WTC11 (cell line): ENCODE measurements around the gene CMTM1. TPM values are rescaled to one million over a fixed set of nuclear protein-coding genes. Genes with fewer than 3 reads are reported as not detected.

ENCODE experiments used
- AFF4 ChIP-seq: sonication (generic); formaldehyde crosslinking; IDR thresholded peaks from 2 replicates; pipeline ENCODE4 v1.8.1; 2023; ENCODE audit warnings: mild to moderate bottlenecking, missing genetic modification reagents, borderline replicate concordance
- ATF3 ChIP-seq: sonication (generic); formaldehyde crosslinking; conservative IDR thresholded peaks from 2 replicates; pipeline ENCODE4 v1.8.1; 2022; ENCODE audit warnings: mild to moderate bottlenecking, missing genetic modification reagents
- CREB1 ChIP-seq: sonication (generic); formaldehyde crosslinking; IDR thresholded peaks from 2 replicates; pipeline ENCODE4 v1.8.0; 2023; ENCODE audit warnings: mild to moderate bottlenecking, missing genetic modification reagents
- CREM ChIP-seq: sonication (generic); formaldehyde crosslinking; IDR thresholded peaks from 2 replicates; pipeline ENCODE4 v1.8.1; 2022; ENCODE audit warnings: mild to moderate bottlenecking, missing genetic modification reagents, moderate library complexity
- E2F5 ChIP-seq: sonication (generic); formaldehyde crosslinking; IDR thresholded peaks from 2 replicates; pipeline ENCODE4 v1.8.1; 2022; ENCODE audit warnings: mild to moderate bottlenecking, moderate library complexity, missing genetic modification reagents
- ELF4 ChIP-seq: sonication (generic); formaldehyde crosslinking; IDR thresholded peaks from 2 replicates; pipeline ENCODE4 v1.8.1; 2022; ENCODE audit warnings: low read depth, mild to moderate bottlenecking, moderate library complexity, missing genetic modification reagents
- ERG ChIP-seq: fragments of 250-450 bp; sonication (Bioruptor Pico); IDR thresholded peaks from 2 replicates; pipeline ENCODE4 v1.8.0; 2021; ENCODE audit warnings: mild to moderate bottlenecking
- ESRRA ChIP-seq: sonication (generic); formaldehyde crosslinking; IDR thresholded peaks from 2 replicates; pipeline ENCODE4 v1.8.1; 2022; ENCODE audit warnings: mild to moderate bottlenecking, missing genetic modification reagents, borderline replicate concordance
- FOXJ3 ChIP-seq: sonication (generic); formaldehyde crosslinking; IDR thresholded peaks from 2 replicates; pipeline ENCODE4 v1.9.0; 2021; ENCODE audit warnings: missing genetic modification reagents, mild to moderate bottlenecking, borderline replicate concordance
- FOXK1 ChIP-seq: sonication (generic); formaldehyde crosslinking; IDR thresholded peaks from 2 replicates; pipeline ENCODE4 v1.8.0; 2022; ENCODE audit warnings: mild to moderate bottlenecking, moderate library complexity, missing genetic modification reagents
- FOXP1 ChIP-seq: sonication (generic); formaldehyde crosslinking; IDR thresholded peaks from 2 replicates; pipeline ENCODE4 v1.8.0; 2022; ENCODE audit warnings: missing genetic modification reagents, mild to moderate bottlenecking, moderate library complexity, borderline replicate concordance
- FOXP4 ChIP-seq: sonication (generic); formaldehyde crosslinking; IDR thresholded peaks from 2 replicates; pipeline ENCODE4 v1.8.0; 2022; ENCODE audit warnings: mild to moderate bottlenecking, missing genetic modification reagents
- GTF2I ChIP-seq: fragments of 250-450 bp; sonication (Bioruptor Pico); conservative IDR thresholded peaks from 2 replicates; pipeline ENCODE4 v1.4.0; 2021; ENCODE audit warnings: mild to moderate bottlenecking
- HMGXB4 ChIP-seq: sonication (generic); formaldehyde crosslinking; IDR thresholded peaks from 2 replicates; pipeline ENCODE4 v1.8.1; 2023; ENCODE audit warnings: mild to moderate bottlenecking, moderate library complexity, missing genetic modification reagents
- IRF1 ChIP-seq: sonication (generic); formaldehyde crosslinking; IDR thresholded peaks from 2 replicates; pipeline ENCODE4 v1.8.0; 2023; ENCODE audit warnings: missing genetic modification reagents
- MXD4 ChIP-seq: fragments of 250-450 bp; sonication (Bioruptor Pico); IDR thresholded peaks from 2 replicates; pipeline ENCODE4 v1.8.0; 2021; ENCODE audit warnings: mild to moderate bottlenecking, moderate library complexity, borderline replicate concordance
- MYBL2 ChIP-seq: sonication (generic); formaldehyde crosslinking; IDR thresholded peaks from 2 replicates; pipeline ENCODE4 v1.8.1; 2023; ENCODE audit warnings: mild to moderate bottlenecking, moderate library complexity, missing genetic modification reagents
- SMAD3 ChIP-seq: sonication (generic); formaldehyde crosslinking; IDR thresholded peaks from 2 replicates; pipeline ENCODE4 v1.8.0; 2022; ENCODE audit warnings: missing genetic modification reagents, mild to moderate bottlenecking, borderline replicate concordance
- SMAD4 ChIP-seq: sonication (generic); formaldehyde crosslinking; IDR thresholded peaks from 2 replicates; pipeline ENCODE4 v1.8.0; 2022; ENCODE audit warnings: mild to moderate bottlenecking, missing genetic modification reagents
- TEAD1 ChIP-seq: sonication (generic); formaldehyde crosslinking; IDR thresholded peaks from 2 replicates; pipeline ENCODE4 v1.8.0; 2022; ENCODE audit warnings: mild to moderate bottlenecking, missing genetic modification reagents
- TP53 ChIP-seq: sonication (generic); formaldehyde crosslinking; IDR thresholded peaks from 2 replicates; pipeline ENCODE4 v1.8.1; 2023; ENCODE audit warnings: mild to moderate bottlenecking, missing genetic modification reagents
- ZNF138 ChIP-seq: sonication (generic); formaldehyde crosslinking; conservative IDR thresholded peaks from 2 replicates; pipeline ENCODE4 v1.8.1; 2022; ENCODE audit warnings: mild to moderate bottlenecking, moderate library complexity, missing genetic modification reagents
- ZNF263 ChIP-seq: sonication (generic); formaldehyde crosslinking; IDR thresholded peaks from 2 replicates; pipeline ENCODE4 v1.8.1; 2022; ENCODE audit warnings: low read depth, mild to moderate bottlenecking, moderate library complexity, missing genetic modification reagents
- ZNF317 ChIP-seq: sonication (generic); formaldehyde crosslinking; IDR thresholded peaks from 2 replicates; pipeline ENCODE4 v1.8.1; 2023; ENCODE audit warnings: low read depth, mild to moderate bottlenecking, moderate library complexity, missing genetic modification reagents, borderline replicate concordance
- ZNF512 ChIP-seq: sonication (generic); formaldehyde crosslinking; IDR thresholded peaks from 2 replicates; pipeline ENCODE4 v1.8.1; 2022; ENCODE audit warnings: missing genetic modification reagents, borderline replicate concordance
- ZNF671 ChIP-seq: fragments of 250-450 bp; sonication (Bioruptor Pico); IDR thresholded peaks from 2 replicates; pipeline ENCODE4 v1.8.0; 2021; ENCODE audit warnings: mild to moderate bottlenecking
- total RNA-seq: library from RNA; stranded (reverse); gene quantifications from 3 replicates; pipeline ENCODE4 v1.2.3, GENCODE V29; 2021

CMTM1 gene
- total RNA-seq, 1 experiment from 2014 or later = 1.6 TPM

- TF ChIP-seq ZNF671 (CRISPR knock-in tag) (no peak), FOXP1 (CRISPR knock-in tag) (peak; percentile 99), FOXJ3 (CRISPR knock-in tag) (peak; percentile 83; the same call in 1 of the 2 replicates), FOXP4 (CRISPR knock-in tag) (peak; percentile 98), ESRRA (peak; percentile 92), IRF1 (CRISPR knock-in tag) (peak; percentile 94), ZNF317 (peak; percentile 78), MXD4 (no peak), FOXK1 (CRISPR knock-in tag) (peak; percentile 95), ZNF512 (CRISPR knock-in tag) (no peak), MYBL2 (CRISPR knock-in tag) (peak; percentile 97), SMAD4 (peak; percentile 86), AFF4 (CRISPR knock-in tag) (peak; percentile 97), TEAD1 (CRISPR knock-in tag) (peak; percentile 98), ATF3 (CRISPR knock-in tag) (peak; percentile 82; the same call in 1 of the 2 replicates), ZNF138 (CRISPR knock-in tag) (peak; percentile 96), CREB1 (CRISPR knock-in tag) (peak; percentile 92), TP53 (CRISPR knock-in tag) (peak; percentile 98), ERG (CRISPR knock-in tag) (no peak), ELF4 (CRISPR knock-in tag) (peak; percentile 77; the same call in 1 of the 2 replicates), CREM (CRISPR knock-in tag) (peak; percentile 88), ZNF263 (peak; percentile 83), GTF2I (CRISPR knock-in tag) (no peak), E2F5 (peak; percentile 98), HMGXB4 (CRISPR knock-in tag) (peak; percentile 84), SMAD3 (CRISPR knock-in tag) (peak; percentile 99)
Measured at GRCh38 chr16:66552286-66553177, 13.7 kb upstream of the CMTM1 start, which contains the start of gene CKLF (continued).
